H1 (cell line): ENCODE measurements around the gene CALML5. TPM values are rescaled to one million over a fixed set of nuclear protein-coding genes. Genes with fewer than 3 reads are reported as not detected.

Source experiments
- BCL11A ChIP-seq, 2 experiments: IDR thresholded peaks; one replicate each; pipeline ENCODE4 v1.6.1; 2011; ENCODE audit warnings: low read depth in 2 of 2, low read length in 2 of 2, mild to moderate bottlenecking in 2 of 2
- CEBPB ChIP-seq: IDR thresholded peaks from 2 replicates; pipeline ENCODE4 v1.6.1; 2012; ENCODE audit warnings: low read depth, low read length
- CHD7 ChIP-seq: fragments of 300-600 bp; sonication (generic); IDR thresholded peaks from 2 replicates; pipeline ENCODE4 v1.7.1; 2012; ENCODE audit warnings: low read length, moderate library complexity, mild to moderate bottlenecking, inconsistent platforms; ENCODE audit not compliant: insufficient replicate concordance
- polyA plus RNA-seq, 7 experiments: library from polyadenylated mRNA; depleted of rRNA in 3 of 7; stranded (reverse) in 5 of 7; unstranded in 2 of 7; fragments of >200 nt in 5 of 7; fragments of 200-250 nt in 2 of 7; gene quantifications; 1 replicate in 5 of 7; 2 replicates in 1 of 7; 4 replicates in 1 of 7; pipeline versions ENCODE4 v1.2.1 to v1.2.3, GENCODE V29; 2011 to 2013; ENCODE audit warnings: missing spikeins in 2 of 7, mixed read lengths in 2 of 7
- total RNA-seq: library from RNA; stranded (reverse); fragmentation: NEBNext Ultra II Directional; extraction: Animal tissue kit (Norgen Biotek cat#: 25700); gene quantifications from 2 replicates; pipeline ENCODE4 v1.2.1, GENCODE V29; 2021

CALML5 gene
- total and polyA plus RNA-seq, 2 of the 8 experiments (the other 6 are each of a cell fraction or from before 2014, with no cell fraction given), result not detected

- TF ChIP-seq CHD7 (no peak), CEBPB (no peak), BCL11A (IDR thresholded peaks at IDR 0.05; ENCODE audit: low read depth in 2 of 2, low read length in 2 of 2) (no peak)
These were observed 13.2 kb downstream of the CALML5 start (continued) for GRCh38 chr10:5485948-5486852.
